IPS-15b (cell line): ENCODE measurements around the gene NDUFAF7.
"Not testable (repeated sequence)": the region's sequence is repeated elsewhere in the genome, so short reads cannot be mapped to it uniquely, and the experiment has no call there.

Experiments
- H3K27me3 ChIP-seq: one replicate; pipeline ENCODE4 v1.6.1; 2013; ENCODE audit warnings: low read length; ENCODE audit not compliant: control insufficient read depth, insufficient read depth
- H3K36me3 ChIP-seq: one replicate; pipeline ENCODE4 v1.6.1; 2013; ENCODE audit warnings: low read length; ENCODE audit not compliant: control insufficient read depth, insufficient read depth
- H3K4me1 ChIP-seq: one replicate; pipeline ENCODE4 v1.6.1; 2013; ENCODE audit warnings: mild to moderate bottlenecking, low read length; ENCODE audit not compliant: control insufficient read depth, insufficient read depth
- H3K4me3 ChIP-seq: one replicate; pipeline ENCODE4 v1.5.1; 2013; ENCODE audit warnings: low read depth, low read length
- H3K9ac ChIP-seq: one replicate; pipeline ENCODE4 v1.6.1; 2013; ENCODE audit warnings: low read depth, mild to moderate bottlenecking, low read length
- H3K9me3 ChIP-seq: one replicate; pipeline ENCODE4 v1.6.1; 2013; ENCODE audit warnings: mild to moderate bottlenecking, low read length; ENCODE audit not compliant: control insufficient read depth, insufficient read depth

The NDUFAF7 gene

DNA sequence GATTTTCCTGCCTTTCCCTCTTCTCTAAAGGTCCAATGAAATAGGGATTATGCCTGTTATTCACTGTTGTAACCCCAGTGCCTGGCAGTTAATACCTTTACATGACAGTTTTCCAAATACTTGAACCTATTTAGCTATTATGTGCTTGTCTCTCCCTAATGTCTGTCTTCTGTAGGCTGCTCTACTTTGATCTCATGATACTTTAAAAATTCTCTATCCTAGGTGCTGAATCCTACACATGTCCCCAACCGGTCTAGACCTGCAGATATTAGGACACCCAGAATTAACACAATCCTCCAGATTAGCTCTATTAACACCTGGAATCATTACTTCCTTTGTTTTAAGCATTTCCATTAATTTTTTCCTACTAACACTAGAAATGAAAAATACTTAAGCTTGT lies 7.4 kb upstream of the NDUFAF7 start:
- H3K27me3 ChIP-seq = no peaks in the 10 kb centered on the region
- peaks cover 28% of the 10 kb centered on the region for H3K4me1 ChIP-seq
- no peaks in the 10 kb centered on the region for H3K9me3 ChIP-seq
- H3K4me3 ChIP-seq = peak overlapping the region; percentile 14
- peaks cover 45% of the 10 kb centered on the region for H3K36me3 ChIP-seq
- no peak overlapping the region for H3K9ac ChIP-seq

DNA sequence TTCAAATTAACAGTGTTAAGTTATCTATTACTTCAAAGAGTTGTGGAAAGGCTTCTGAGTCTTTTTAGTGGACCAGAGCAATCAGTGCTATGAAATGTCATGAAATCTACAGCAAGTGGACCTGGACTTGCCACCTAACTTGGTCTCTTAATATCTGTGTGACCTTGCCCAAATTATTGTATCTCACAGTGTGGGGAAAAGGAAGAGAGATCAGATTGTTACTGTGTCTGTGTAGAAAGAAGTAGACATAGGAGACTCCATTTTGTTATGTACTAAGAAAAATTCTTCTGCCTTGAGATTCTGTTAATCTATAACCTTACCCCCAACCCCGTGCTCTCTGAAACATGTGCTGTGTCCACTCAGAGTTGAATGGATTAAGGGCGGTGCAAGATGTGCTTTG lies 6.3 kb upstream of the NDUFAF7 start:
- Histone ChIP-seq H3K4me1 (peaks cover 33% of the 10 kb centered on the region), H3K4me3 (peak overlapping the region; percentile 46), H3K36me3 (peaks cover 38% of the 10 kb centered on the region), H3K9ac (peak overlapping the region; percentile 85)
- not testable (repeated sequence) for H3K27me3 ChIP-seq, H3K9me3 ChIP-seq

DNA sequence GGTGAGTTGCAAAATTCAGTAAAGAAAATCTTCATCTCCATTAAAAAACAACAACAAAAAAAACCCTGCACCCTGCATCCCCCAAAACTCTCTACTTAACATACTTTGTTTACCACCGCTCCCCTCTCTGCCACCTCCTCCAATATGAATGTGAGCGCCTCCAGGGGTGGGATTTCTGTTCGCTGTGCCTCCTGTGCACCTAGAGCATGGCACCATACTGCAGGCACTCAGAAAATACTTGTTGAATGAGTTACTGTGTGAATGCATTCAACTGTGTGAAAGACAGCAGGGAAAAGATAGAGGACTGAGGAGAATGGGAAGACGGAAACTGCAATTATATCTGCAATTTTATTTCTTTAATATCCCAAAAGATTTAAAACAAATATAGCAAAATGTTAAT lies 4.6 kb upstream of the NDUFAF7 start:
- H3K9ac ChIP-seq = peak overlapping the region; percentile 19
- H3K4me3 ChIP-seq = peak overlapping the region; percentile 52
- H3K27me3 ChIP-seq = no peaks in the 10 kb centered on the region
- no peaks in the 10 kb centered on the region for H3K9me3 ChIP-seq
- peaks cover 24% of the 10 kb centered on the region for H3K36me3 ChIP-seq
- peaks cover 33% of the 10 kb centered on the region for H3K4me1 ChIP-seq

DNA sequence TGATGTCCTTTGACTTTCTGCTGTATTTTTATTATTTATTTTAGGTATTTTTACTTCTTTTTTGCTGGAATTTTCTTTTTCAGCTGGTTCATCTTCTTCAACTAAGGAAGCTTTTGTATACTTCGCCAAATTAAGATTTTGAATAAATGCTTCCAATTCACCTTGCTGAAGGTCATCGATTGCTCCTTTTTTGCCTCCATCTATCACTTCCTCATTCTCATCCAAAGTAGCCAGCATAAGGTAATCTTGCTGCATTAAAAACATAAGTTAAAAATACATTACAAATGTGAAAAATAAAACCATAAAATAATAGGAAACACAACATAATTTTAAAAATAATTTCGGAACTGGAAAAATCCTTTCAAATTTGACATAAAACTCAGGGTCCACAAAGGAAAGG lies 2.7 kb upstream of the NDUFAF7 start:
- Histone ChIP-seq H3K9me3 (no peaks in the 10 kb centered on the region), H3K36me3 (peaks cover 13% of the 10 kb centered on the region), H3K9ac (peak overlapping the region; percentile 6), H3K4me3 (peak overlapping the region; percentile 99), H3K4me1 (peaks cover 33% of the 10 kb centered on the region), H3K27me3 (no peaks in the 10 kb centered on the region)

DNA sequence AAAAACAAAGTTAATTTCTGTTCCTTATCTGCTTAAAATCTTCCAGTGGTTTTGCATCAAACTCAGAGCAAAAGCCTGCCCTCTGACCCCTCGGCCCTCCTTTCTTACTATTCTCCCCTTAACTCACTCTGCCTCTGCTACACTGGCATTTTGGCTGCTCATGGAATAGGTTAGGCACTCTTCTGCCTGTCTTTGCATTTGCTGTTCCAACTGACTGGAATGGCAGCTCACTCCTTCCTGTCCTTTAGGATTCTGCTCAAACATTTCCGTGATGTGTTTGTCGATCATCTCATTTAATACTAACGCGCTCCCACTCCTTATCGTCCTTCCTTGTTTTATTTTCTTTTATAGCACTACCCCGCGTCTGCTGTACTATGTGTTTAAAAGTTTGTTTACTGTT lies 877 bp upstream of the NDUFAF7 start:
- Histone ChIP-seq H3K9ac (peak overlapping the region; percentile 97), H3K9me3 (no peaks in the 10 kb centered on the region), H3K36me3 (peaks cover 13% of the 10 kb centered on the region), H3K4me3 (peak overlapping the region; percentile 99), H3K4me1 (peaks cover 26% of the 10 kb centered on the region), H3K27me3 (no peaks in the 10 kb centered on the region)

DNA sequence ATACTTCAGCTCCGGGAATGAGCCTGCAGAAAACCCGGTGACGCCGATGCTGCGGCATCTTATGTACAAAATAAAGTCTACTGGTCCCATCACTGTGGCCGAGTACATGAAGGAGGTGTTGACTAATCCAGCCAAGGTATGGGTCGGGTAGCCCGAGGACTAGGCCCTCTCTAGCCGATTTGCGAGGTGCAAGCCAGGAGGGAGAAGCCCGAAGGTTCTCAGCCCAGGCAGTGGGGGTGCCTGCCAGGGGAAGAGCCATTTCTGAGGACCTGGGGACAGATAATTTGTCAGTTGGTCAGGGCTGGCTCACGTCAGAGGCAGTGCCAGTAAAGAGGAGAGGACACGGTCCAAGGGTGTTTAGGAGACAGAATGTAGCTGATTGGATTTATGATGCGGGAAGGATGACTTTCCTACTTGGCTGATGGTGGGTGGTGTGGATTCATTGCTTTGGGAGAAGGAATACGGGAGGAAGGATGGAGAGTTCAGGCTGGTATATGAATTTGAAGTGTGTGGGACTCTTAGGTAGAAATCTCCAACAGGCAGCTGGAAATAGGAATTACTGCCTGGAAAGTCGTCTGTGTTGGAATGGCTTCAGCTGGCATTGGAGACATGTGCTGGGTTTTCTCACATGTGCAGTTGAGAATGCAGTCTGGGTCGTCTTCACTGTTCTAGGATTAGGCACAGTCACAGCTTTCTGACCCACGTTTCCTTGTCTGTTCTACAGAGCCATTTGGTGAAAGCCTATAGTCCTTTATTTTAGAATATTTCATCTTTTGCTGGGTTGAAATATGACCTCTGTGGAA lies 874 bp downstream of the NDUFAF7 start:
- Histone ChIP-seq H3K36me3 (peaks cover 11% of the 10 kb centered on the region), H3K9ac (peak overlapping the region; percentile 97), H3K27me3 (no peaks in the 10 kb centered on the region), H3K4me3 (peak overlapping the region; percentile 99), H3K4me1 (peaks cover 25% of the 10 kb centered on the region), H3K9me3 (no peaks in the 10 kb centered on the region)

DNA sequence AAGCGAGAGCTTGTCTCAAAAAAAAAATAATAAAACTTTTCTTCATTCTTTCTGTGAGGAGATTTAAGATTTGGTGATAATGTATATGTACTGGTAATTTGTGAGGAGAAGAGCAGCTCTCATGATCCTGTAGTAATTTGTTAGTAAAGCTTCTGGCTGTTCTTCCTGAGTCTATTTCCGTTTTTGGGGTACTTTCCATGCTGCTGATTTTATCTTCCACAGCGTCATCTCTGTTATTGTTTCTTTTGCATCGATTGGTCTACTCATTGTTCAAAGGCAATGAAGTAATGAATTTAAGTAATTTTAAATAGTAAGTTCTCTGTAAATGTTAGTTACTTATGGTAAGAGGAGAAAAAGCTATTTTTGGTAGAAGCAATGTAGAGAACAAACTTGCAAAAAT lies 12.0 kb downstream of the NDUFAF7 start:
- Histone ChIP-seq H3K9ac (no peak overlapping the region), H3K4me3 (no peak overlapping the region), H3K9me3 (no peaks in the 10 kb centered on the region), H3K36me3 (peaks cover 11% of the 10 kb centered on the region), H3K27me3 (no peaks in the 10 kb centered on the region), H3K4me1 (no peaks in the 10 kb centered on the region)

DNA sequence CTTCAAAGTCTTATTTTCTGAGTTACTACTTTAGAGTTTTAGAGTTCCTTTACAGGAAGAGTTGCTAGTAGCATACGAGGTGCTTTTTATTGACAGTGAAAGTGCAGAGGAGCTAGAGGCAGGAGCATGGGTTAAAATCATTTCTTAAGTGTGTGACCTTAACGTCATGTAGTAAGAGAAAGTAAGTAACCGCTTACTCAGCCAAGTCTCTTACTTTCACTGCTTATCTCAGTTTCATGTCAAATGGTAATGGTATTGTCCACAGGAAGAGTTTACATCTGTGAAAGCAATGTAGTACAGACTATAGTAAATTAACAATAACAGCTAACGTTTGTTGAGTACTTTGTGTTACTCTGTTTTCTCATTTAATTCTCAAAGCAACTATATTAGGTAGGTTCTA lies 12.6 kb downstream of the NDUFAF7 start:
- Histone ChIP-seq H3K4me3 (no peak overlapping the region), H3K36me3 (peaks cover 11% of the 10 kb centered on the region), H3K4me1 (no peaks in the 10 kb centered on the region), H3K9ac (no peak overlapping the region), H3K27me3 (no peaks in the 10 kb centered on the region), H3K9me3 (no peaks in the 10 kb centered on the region)

DNA sequence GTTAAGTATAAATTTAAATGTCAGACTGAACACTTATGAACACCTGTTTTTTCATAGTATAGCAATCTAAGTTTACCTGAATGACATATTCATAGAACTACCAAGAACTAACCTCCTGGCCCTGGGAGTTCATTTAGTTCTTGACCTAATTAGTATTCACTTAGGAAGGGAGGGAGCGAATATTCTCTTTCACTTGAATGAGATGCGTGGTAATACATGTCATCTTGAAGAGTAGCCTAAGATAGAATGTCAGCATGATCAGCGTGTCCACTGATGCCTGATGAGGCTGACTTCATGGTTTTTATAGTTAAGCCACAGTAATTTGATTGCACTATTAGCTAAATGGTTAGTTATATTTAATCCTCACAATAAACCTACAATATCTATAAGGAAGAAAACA lies 13.3 kb downstream of the NDUFAF7 start:
- Histone ChIP-seq H3K4me3 (no peak overlapping the region), H3K9ac (no peak overlapping the region), H3K36me3 (peaks cover 11% of the 10 kb centered on the region), H3K27me3 (no peaks in the 10 kb centered on the region), H3K9me3 (no peaks in the 10 kb centered on the region), H3K4me1 (no peaks in the 10 kb centered on the region)

DNA sequence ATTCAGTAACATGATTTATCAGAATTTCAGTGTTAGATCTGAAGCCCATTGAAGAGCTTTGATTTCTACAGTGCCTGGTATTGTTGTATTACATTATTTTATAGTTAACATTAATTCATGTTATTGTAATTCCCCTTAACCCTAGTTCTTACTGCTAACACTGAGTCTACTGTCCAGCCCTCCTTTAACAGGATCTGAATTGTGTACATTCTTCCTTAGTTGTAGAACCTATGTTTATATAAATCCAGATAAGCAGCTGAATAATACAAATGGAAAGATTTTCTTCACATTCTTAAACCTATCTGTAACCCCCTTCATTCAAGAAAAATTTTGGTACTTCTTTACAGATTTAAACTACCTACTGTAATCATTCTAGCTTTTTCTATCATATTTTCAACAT lies 14.7 kb downstream of the NDUFAF7 start:
- Histone ChIP-seq H3K36me3 (peaks cover 11% of the 10 kb centered on the region), H3K27me3 (no peaks in the 10 kb centered on the region), H3K4me1 (no peaks in the 10 kb centered on the region), H3K9ac (no peak overlapping the region), H3K4me3 (no peak overlapping the region), H3K9me3 (no peaks in the 10 kb centered on the region)

DNA sequence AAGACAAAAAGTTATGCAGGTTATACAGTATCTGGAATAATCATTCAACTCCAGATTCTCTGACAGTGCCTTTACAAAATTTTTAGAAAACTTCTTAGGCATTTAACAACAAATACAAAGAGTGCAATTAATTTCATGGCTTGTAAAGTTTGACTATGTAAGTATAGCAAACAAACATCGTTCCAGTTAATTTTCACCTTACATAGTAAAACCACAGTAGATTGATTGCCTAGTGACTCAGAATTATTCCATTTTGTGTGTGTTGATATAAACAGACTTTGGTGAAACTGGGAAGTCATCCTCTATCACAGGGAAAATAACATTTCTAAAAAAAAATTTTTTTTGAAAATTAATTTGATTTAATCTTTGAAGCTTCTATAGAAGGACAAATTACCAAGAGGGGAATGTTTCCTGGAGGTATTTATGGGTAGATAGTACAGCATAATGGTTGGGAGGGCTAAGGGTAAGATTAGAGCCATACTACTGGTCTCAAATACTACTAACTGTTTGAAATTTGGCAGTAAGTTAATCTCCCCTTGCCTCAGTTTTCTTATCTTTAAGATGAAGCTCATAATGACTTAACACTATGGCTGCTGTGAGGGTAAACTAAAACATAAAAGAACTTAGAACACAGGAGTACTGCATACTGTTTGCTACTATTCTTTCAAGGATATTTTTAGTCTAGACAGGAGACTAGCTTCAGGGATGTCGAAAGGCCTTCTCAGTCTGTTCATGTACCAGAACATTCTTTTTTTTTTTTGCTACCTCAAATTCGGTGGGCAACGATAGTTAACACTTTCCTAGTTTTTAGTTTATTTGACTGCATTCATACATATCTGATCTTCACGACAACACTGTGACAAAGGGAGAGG lies 19.6 kb downstream of the NDUFAF7 start:
- H3K9me3 ChIP-seq = no peaks in the 10 kb centered on the region
- H3K4me1 ChIP-seq = no peaks in the 10 kb centered on the region
- no peak overlapping the region for H3K4me3 ChIP-seq
- no peak overlapping the region for H3K9ac ChIP-seq
- peaks cover 25% of the 10 kb centered on the region for H3K36me3 ChIP-seq
- no peaks in the 10 kb centered on the region for H3K27me3 ChIP-seq

DNA sequence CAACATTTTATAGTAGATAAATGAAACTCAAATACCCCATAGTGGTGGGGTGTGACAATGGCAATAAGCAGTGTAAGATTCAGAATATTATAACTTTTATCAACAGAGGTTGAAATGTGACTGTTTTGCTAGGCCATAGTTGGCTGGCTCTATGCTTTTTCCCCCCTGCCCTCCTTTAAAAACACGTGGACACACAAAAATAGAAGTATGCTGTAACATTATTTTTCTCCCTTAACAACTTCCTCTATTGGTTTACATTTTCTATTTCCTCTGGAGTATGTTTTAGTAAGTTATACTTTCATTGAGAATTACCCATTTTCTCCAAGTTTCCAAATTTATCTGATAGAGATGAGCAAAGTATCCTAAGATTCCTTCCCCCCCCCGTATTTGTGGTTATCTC lies 31.1 kb downstream of the NDUFAF7 start:
- H3K4me1 ChIP-seq = no peaks in the 10 kb centered on the region
- H3K9me3 ChIP-seq = no peaks in the 10 kb centered on the region
- H3K4me3 ChIP-seq = no peak overlapping the region
- H3K27me3 ChIP-seq = no peaks in the 10 kb centered on the region
- no peak overlapping the region for H3K9ac ChIP-seq
- H3K36me3 ChIP-seq = no peaks in the 10 kb centered on the region
